GM10847 (cell line): ENCODE measurements around the gene OR11L1.

Source experiments
- POLR2A ChIP-seq: IDR thresholded peaks from 2 replicates; pipeline ENCODE4 v1.6.1; 2011; ENCODE audit not compliant: insufficient read length; ENCODE audit errors: extremely low read depth

OR11L1 gene

DNA sequence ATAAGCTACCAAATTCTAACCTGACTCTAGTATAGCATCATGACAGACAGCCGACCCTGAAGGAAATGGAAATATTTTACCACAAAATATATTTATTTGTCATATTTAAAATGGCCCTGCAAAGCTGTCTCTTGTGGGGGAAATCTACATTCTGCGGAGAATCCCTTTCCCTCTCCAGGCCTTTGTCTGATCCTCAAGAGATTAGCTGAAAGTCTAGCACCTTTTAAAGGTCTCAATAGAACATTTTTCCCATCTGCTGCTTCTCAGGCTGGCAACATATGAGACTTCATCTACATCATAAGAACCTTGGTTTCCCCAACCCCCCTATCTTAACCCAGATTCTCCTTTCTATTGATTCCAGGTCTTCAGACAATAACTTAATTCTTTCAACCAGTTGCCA lies 1.7 kb upstream of the OR11L1 start:
- TF ChIP-seq POLR2A, result no peak

DNA sequence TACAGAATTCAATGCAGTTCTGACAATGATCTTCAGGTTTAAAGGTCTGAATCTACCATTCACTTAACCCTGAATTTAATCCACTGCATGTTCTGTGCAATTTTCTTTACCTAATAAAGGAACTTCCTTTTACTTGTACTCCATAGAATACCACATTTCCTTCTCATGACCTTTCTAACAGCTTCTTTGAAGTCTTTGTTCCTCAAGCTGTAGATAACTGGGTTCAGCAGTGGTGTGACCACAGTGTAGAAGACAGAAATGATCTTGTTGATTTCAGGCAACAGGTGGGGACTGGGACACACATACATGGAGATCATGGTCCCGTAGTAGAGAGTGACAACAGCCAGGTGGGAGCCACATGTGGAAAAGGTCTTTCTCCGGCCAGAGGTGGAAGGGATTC lies 878 bp downstream of the OR11L1 start:
- TF ChIP-seq POLR2A, result no peak

DNA sequence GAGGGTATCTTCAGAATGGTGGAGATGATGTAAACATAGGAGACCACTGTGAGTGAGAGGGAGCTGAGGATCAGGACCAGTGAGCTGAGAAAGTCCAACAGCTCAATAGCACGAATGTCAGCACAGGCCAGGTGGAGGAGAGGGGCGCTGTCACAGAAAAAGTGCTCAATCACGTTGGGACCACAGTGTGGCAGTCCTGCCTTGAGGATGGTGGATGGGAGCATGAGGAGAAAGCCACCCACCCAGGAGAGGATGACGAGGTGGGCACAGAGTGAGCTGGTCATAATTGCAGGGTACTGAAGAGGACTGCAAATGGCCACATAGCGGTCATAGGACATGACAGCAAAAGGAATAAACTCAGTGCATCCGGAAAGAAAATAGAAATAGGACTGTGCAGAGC lies 8.1 kb downstream of the OR11L1 start:
- no peak for TF ChIP-seq POLR2A

DNA sequence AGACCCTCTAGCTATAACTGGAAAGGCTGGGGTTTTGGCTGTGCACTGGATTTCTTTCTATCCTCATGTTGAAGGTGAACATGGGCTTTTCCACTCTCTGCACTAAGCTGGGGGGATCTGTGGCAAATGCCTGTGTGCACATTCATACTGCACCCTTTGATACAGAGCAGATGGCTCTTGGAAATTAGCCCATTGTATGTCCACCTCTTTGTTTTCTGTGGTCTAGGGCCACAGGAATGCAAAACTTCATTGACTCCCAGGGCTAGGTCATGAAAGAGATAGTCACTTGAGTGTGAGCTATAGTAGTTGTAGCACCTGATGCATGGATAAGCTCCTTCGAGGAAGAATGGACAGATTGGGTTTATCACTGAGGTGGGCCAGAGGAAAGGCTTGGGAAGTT lies 12.0 kb downstream of the OR11L1 start:
- TF ChIP-seq POLR2A, result no peak

DNA sequence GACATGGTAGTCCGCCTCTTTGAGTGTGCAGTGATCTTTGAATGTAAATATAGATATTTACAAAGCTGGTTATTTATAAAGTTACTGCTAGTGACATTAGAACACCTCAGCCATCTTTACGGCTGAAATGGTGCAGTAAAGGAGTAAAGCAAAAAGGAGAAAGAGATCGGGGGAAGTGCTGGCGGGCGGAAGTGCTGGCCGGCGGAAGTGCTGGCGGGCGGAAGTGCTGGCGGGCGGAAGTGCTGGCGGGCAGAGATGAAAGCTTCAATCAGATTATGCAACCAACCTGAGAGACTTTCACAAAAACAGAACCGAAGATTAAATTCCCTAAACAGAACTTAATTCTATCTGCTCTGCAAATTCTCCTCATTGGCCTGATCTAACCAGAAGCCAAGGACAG lies 16.3 kb downstream of the OR11L1 start:
- no peak for TF ChIP-seq POLR2A

DNA sequence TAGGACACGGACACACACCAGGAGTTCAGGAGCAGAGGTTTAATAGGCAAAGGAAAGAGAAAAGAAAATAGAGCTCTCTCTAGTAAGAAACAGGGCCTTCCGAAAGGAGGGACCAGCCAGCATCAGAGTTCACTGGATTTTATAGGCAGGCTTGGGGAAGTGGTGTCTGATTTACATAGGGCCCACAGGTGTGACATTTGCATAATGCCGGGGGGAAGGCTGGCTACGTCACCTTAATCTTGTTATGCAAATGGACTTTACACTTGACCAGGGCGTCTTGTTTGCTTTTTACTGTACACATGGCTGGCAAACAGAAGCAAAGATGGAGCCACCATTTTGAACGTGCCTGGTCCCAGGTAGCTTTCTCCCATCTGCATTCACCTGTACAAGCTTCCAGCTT lies 17.7 kb downstream of the OR11L1 start, which contains the start of gene OR14A16:
TSS of gene OR14A16 (minus strand) at position 97 of the 400 bp plus-strand sequence. CDS start 8,390 bp downstream, outside the sequence.
- TF ChIP-seq POLR2A, result no peak

GRCh38 chr1:247822060-247822459 lies 19.6 kb downstream of the OR11L1 start:
- TF ChIP-seq POLR2A, result no peak

DNA sequence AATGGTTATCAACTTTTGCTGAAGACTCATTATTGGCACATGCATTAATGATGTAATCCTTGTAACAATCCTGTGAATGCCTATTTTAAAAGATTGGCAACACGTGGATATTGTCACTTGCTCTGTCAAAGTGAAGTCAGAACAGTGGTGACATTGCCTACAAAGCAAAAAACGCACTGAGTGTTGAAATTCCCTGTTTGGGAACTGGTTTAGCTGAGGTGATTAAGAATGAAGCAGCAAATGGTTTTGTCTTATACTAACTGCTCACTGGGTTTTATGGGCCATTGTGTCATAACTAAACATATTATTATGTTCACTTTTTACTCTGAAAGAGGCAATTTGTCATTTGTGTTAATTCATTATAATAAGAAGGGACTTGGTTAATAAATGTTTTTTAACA lies 29.1 kb downstream of the OR11L1 start:
- no peak for TF ChIP-seq POLR2A

- TF ChIP-seq POLR2A, result no peak
Measured at GRCh38 chr1:247797518-247797917, 44.2 kb downstream of the OR11L1 start.
